GM23338 (cell line): ENCODE measurements around the gene INS. TPM values are rescaled to one million over a fixed set of nuclear protein-coding genes. Genes with fewer than 3 reads are reported as not detected.

Source experiments
- ATAC-seq: fragments of 200-7000 bp; cut with Tn5 transposase; 3 replicates; pipeline ENCODE4 v1.9.1; 2020
- DNase-seq: peaks from one replicate; pipeline ENCODE4 v3.0.0-alpha.2; 2015; ENCODE audit warnings: low spot score
- H2AFZ ChIP-seq: fragments of 200-600 bp; sonication (generic); 2 replicates; pipeline ENCODE4 v1.8.0; 2016; ENCODE audit warnings: antibody characterized with exemption, mild to moderate bottlenecking, moderate library complexity
- H3F3A ChIP-seq: fragments of 200-600 bp; sonication (generic); replicated peaks from 2 replicates; pipeline ENCODE4 v1.8.0; 2017; ENCODE audit warnings: antibody characterized with exemption, mixed run types, low read depth
- H3K27ac ChIP-seq: fragments of 200-600 bp; sonication (generic); 2 replicates; pipeline ENCODE4 v1.6.1; 2016; ENCODE audit warnings: low read depth
- H3K27me3 ChIP-seq: fragments of 200-600 bp; sonication (generic); 2 replicates; pipeline ENCODE4 v1.8.0; 2016; ENCODE audit warnings: mild to moderate bottlenecking, mixed run types, moderate library complexity; ENCODE audit not compliant: insufficient read depth
- H3K36me3 ChIP-seq: fragments of 200-600 bp; sonication (generic); 2 replicates; pipeline ENCODE4 v1.8.0; 2016; ENCODE audit warnings: mild to moderate bottlenecking; ENCODE audit not compliant: insufficient read depth
- H3K4me1 ChIP-seq: fragments of 200-600 bp; sonication (generic); 2 replicates; pipeline ENCODE4 v1.8.0; 2016; ENCODE audit warnings: mild to moderate bottlenecking, moderate library complexity; ENCODE audit not compliant: insufficient read depth
- H3K4me2 ChIP-seq: fragments of 200-600 bp; sonication (generic); 2 replicates; pipeline ENCODE4 v1.7.1; 2017; ENCODE audit warnings: mixed run types
- H3K4me3 ChIP-seq: fragments of 200-600 bp; sonication (generic); 2 replicates; pipeline ENCODE4 v1.6.1; 2016; ENCODE audit warnings: mixed run types
- H3K79me2 ChIP-seq: fragments of 200-600 bp; sonication (generic); replicated peaks from 2 replicates; pipeline ENCODE4 v1.8.0; 2017; ENCODE audit warnings: mild to moderate bottlenecking; ENCODE audit not compliant: insufficient read depth
- H3K9me2 ChIP-seq: fragments of 200-600 bp; sonication (generic); 2 replicates; pipeline ENCODE4 v1.8.0; 2017; ENCODE audit not compliant: insufficient read depth
- H4K20me1 ChIP-seq: fragments of 200-600 bp; sonication (generic); replicated peaks from 2 replicates; pipeline ENCODE4 v1.8.0; 2017; ENCODE audit warnings: mild to moderate bottlenecking; ENCODE audit not compliant: insufficient read depth
- H3K27ac Mint-ChIP-seq: 2 replicates; pipeline ENCODE4 v1.8.0; 2020; ENCODE audit warnings: inconsistent platforms, mild to moderate bottlenecking, moderate library complexity, mixed read lengths
- H3K27me3 Mint-ChIP-seq: 3 replicates; pipeline ENCODE4 v1.8.0; 2022; ENCODE audit warnings: low read depth, mild to moderate bottlenecking, moderate library complexity, mixed read lengths, inconsistent platforms; ENCODE audit not compliant: insufficient read depth, poor library complexity
- H3K36me3 Mint-ChIP-seq: 3 replicates; pipeline ENCODE4 v1.8.0; 2021; ENCODE audit warnings: low read depth, mild to moderate bottlenecking, inconsistent platforms, moderate library complexity, mixed read lengths
- H3K4me1 Mint-ChIP-seq: 3 replicates; pipeline ENCODE4 v1.8.0; 2020; ENCODE audit warnings: mild to moderate bottlenecking, inconsistent platforms, mixed read lengths
- H3K4me3 Mint-ChIP-seq: 3 replicates; pipeline ENCODE4 v1.8.0; 2021; ENCODE audit warnings: moderate library complexity, mild to moderate bottlenecking, inconsistent platforms, mixed read lengths
- H3K9me3 Mint-ChIP-seq: 3 replicates; pipeline ENCODE4 v1.8.0; 2020; ENCODE audit warnings: moderate library complexity, mild to moderate bottlenecking, inconsistent platforms, mixed read lengths
- CREB1 ChIP-seq: fragments of 250-450 bp; sonication (Bioruptor Pico); IDR thresholded peaks from 2 replicates; pipeline ENCODE4 v1.5.0; 2020; ENCODE audit warnings: low read depth, mild to moderate bottlenecking, moderate library complexity
- CTCF ChIP-seq, 2 experiments: fragments of 200-600 bp in 1 of 2; sonication (generic) in 1 of 2; conservative IDR thresholded peaks; 2 replicates each; pipeline versions ENCODE4 v1.5.1 to v1.6.1; 2016 to 2017; ENCODE audit warnings: antibody characterized with exemption in 2 of 2, low read depth in 2 of 2, mild to moderate bottlenecking in 2 of 2, moderate library complexity in 1 of 2
- ETS1 ChIP-seq: IDR thresholded peaks from 2 replicates; pipeline ENCODE4 v1.6.1; 2016; ENCODE audit warnings: antibody characterized with exemption
- EZH2 ChIP-seq: fragments of 200-600 bp; sonication (generic); IDR thresholded peaks from one replicate; pipeline ENCODE4 v1.8.0; 2017; ENCODE audit warnings: antibody characterized with exemption, mild to moderate bottlenecking, low read depth; ENCODE audit not compliant: unreplicated experiment
- EZH2phosphoT487 ChIP-seq: fragments of 200-600 bp; sonication (generic); IDR thresholded peaks from one replicate; pipeline ENCODE4 v1.8.1; 2018; ENCODE audit warnings: antibody characterized with exemption; ENCODE audit not compliant: unreplicated experiment
- JUNB ChIP-seq: IDR thresholded peaks from one replicate; pipeline ENCODE4 v1.6.1; 2016; ENCODE audit warnings: antibody characterized with exemption; ENCODE audit not compliant: unreplicated experiment
- NANOG ChIP-seq: IDR thresholded peaks from 2 replicates; pipeline ENCODE4 v1.6.1; 2016; ENCODE audit warnings: antibody characterized with exemption, borderline replicate concordance
- POLR2AphosphoS5 ChIP-seq: IDR thresholded peaks from 2 replicates; pipeline ENCODE4 v1.6.1; 2016; ENCODE audit warnings: antibody characterized with exemption, low read depth
- REST ChIP-seq: IDR thresholded peaks from one replicate; pipeline ENCODE4 v1.6.1; 2018; ENCODE audit warnings: antibody characterized with exemption; ENCODE audit not compliant: unreplicated experiment
- STAT1 ChIP-seq: IDR thresholded peaks from one replicate; pipeline ENCODE4 v1.6.1; 2016; ENCODE audit warnings: antibody characterized with exemption; ENCODE audit not compliant: unreplicated experiment
- ZNF114 ChIP-seq: fragments of 250-450 bp; sonication (Bioruptor Pico); IDR thresholded peaks from 2 replicates; pipeline ENCODE4 v1.5.0; 2020; ENCODE audit warnings: mild to moderate bottlenecking, moderate library complexity
- ZNF331 ChIP-seq: fragments of 250-450 bp; sonication (Bioruptor Pico); IDR thresholded peaks from 2 replicates; pipeline ENCODE4 v1.5.0; 2020; ENCODE audit warnings: low read depth, mild to moderate bottlenecking, moderate library complexity
- ZNF462 ChIP-seq: fragments of 250-450 bp; sonication (Bioruptor Pico); IDR thresholded peaks from 2 replicates; pipeline ENCODE4 v1.5.0; 2020; ENCODE audit warnings: mild to moderate bottlenecking, moderate library complexity
- polyA plus RNA-seq: library from polyadenylated mRNA; unstranded; fragments of >200 nt; fragmentation: Nextera tagmentation; extraction: Ambion mirVana; gene quantifications from 2 replicates; pipeline ENCODE4 v1.2.1, GENCODE V29; 2016
- total RNA-seq: library from RNA; depleted of rRNA; stranded (reverse); fragments of >200 nt; shearing (Covaris generic); gene quantifications from 2 replicates; pipeline ENCODE4 v1.2.3, GENCODE V29; 2014

Gene INS
- total and polyA plus RNA-seq, 2 experiments from 2014 or later: not detected

GRCh38 chr11:2114430-2115241 lies 46.4 kb downstream of the INS start:
- no peaks in the 10 kb centered on the region for H3K27me3 ChIP-seq
- H3K9me3 Mint-ChIP-seq: peaks cover 22% of the 10 kb centered on the region
- H3K36me3 ChIP-seq: no peaks in the 10 kb centered on the region
- H3K4me1 ChIP-seq: no peaks in the 10 kb centered on the region
- no peak overlapping the region for H3K4me3 Mint-ChIP-seq
- H3K4me2 ChIP-seq: no peak overlapping the region
- no peaks in the 10 kb centered on the region for H3F3A ChIP-seq
- no peaks in the 10 kb centered on the region for H3K79me2 ChIP-seq
- H2AFZ ChIP-seq: no peak overlapping the region
- H3K4me1 Mint-ChIP-seq: no peaks in the 10 kb centered on the region; the same call in 2 of the 3 replicates
- no peak for DNase-seq
- H3K4me3 ChIP-seq: no peak overlapping the region
- H4K20me1 ChIP-seq: no peaks in the 10 kb centered on the region
- H3K9me2 ChIP-seq: no peaks in the 10 kb centered on the region
- peaks cover 11% of the 10 kb centered on the region for H3K36me3 Mint-ChIP-seq
- H3K27ac Mint-ChIP-seq: no peak overlapping the region
- TF ChIP-seq POLR2AphosphoS5 (no peak), ZNF114 (CRISPR knock-in tag) (no peak), ZNF331 (no peak), EZH2phosphoT487 (no peak), JUNB (no peak), EZH2 (no peak), STAT1 (no peak), NANOG (no peak), ETS1 (no peak), ZNF462 (no peak), CTCF (conservative IDR thresholded peaks at IDR 0.05; ENCODE audit: low read depth in 2 of 2) (no peak), REST (no peak), CREB1 (CRISPR knock-in tag) (no peak)
- peak; percentile 31; the same call in 2 of the 3 replicates for ATAC-seq
- no peak overlapping the region for H3K27ac ChIP-seq
- H3K27me3 Mint-ChIP-seq: peaks cover 12% of the 10 kb centered on the region
